Measurements from ENCODE around the gene PRTG.

- TF ChIP-seq CTCF (IDR thresholded peaks at IDR 0.05; ENCODE audit: low read depth, low read length, poor library complexity, severe bottlenecking) (no peak), EZH2phosphoT487 (IDR thresholded peaks at IDR 0.05; ENCODE audit: borderline replicate concordance, low read length) (no peak)
Measured at GRCh38 chr15:55658886-55659285, 84.1 kb downstream of the PRTG start.

Measured in DOHH2 (cell line).